Cortex of kidney (tissue), 1 donor: ENCODE results near the gene SPDYE2.
"Not testable (repeated sequence)": the region's sequence is repeated elsewhere in the genome, so short reads cannot be mapped to it uniquely, and the experiment has no call there.

ENCODE experiments used
- DNase-seq: peaks from one replicate; lab custom pipeline; 2025; lab: John Stamatoyannopoulos, UW

The SPDYE2 gene, protein sequence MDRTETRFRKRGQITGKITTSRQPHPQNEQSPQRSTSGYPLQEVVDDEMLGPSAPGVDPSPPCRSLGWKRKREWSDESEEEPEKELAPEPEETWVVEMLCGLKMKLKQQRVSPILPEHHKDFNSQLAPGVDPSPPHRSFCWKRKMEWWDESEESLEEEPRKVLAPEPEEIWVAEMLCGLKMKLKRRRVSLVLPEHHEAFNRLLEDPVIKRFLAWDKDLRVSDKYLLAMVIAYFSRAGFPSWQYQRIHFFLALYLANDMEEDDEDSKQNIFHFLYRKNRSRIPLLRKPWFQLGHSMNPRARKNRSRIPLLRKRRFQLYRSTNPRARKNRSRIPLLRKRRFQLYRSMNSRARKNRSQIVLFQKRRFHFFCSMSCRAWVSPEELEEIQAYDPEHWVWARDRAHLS

DNA sequence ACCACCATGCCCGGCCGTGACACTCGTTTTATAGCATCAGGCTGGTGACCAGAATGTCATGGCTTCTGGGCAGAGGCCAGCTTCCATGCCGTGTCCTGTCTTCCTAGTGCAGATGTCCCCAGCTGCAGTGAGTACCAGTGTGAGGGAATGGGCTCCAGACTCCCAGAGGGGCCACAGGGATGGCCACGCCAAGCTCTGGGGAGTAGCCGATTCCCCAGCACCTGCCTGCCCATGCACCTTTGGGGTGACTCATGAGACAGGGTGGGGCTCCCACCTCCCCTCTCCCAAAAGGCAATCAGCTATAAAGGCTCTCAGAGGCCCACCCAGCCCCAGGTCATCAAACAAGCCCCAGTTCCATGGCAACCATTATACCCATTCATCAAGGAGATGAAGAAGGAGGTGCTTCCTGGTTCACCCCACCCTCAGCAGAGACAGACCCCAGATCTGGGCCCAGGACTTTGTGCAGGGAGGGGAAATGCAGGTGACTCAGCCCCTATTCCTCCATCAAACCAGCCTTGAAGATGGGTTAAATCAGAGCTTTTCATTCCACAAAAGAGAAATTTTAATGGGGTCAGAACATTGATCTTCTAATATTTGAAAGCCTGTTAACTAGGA is at the start of gene SPDYE2:
Gene SPDYE2, plus strand, starts transcription at position 419 of the 615 bp plus-strand sequence. CDS start 2,030 bp downstream, outside the sequence.
- DNase-seq: not testable (repeated sequence)

DNA sequence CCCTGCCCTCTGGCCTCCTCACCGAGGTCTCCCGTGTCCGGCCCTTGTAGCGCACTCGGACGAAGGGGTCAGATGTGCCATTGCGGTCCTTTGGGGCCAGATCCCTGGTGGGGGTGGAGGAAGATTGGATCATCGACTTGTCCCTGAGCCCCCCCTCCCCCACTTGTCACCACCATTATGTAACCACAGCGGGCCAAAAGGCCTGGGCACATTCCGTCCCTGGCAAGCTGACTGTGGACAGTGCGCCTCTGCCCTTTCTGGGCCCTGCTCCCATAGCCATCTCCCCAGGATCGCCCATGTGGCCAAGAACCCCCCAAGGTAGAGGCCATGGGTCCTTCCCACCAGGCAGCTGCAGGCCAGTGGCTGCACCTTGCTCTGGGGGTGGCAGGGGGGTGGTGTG is 47.9 kb upstream of the SPDYE2 start:
- DNase-seq: not testable (repeated sequence)

DNA sequence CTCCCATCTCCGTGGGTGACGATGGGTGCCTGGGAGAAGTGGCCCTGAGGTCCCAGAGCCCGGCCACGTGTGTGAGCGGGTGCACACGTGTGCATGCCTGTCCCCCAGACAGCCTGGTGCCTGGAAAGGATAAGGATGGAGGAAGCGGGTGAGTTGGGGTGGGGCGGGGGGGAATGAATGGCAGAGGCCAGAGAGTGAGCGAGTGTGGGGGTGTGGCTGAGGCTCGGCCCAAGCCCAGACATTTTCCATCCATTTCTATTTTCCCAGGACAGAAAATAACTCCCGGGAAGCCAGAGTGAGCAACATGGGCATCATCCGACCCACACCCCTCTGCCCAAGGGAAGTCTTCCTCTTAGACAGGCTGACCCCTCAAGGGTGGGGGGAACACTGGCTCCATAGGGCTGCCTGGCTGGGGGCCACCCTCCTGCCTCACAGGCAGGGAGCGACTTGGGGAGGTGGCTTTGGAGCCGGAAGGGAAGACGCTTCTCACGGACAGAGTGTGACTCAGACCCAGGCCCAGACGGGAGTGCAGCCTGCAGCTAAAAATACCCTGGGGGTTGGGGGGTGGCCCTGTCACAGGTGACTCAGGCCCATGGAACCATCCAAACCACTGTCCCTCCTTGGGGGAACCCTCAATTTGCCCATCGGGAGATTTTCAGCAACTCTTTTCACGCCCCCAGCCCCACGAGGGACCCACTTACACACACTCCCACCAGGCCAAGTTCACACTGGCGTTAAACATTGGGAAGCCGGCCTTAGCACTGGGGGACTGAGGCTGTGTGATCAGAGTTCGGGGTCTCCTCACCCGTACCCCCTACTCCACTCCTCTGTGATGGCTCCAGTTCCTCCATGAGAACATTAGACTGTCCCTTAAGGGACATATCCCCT is 45.5 kb upstream of the SPDYE2 start:
- DNase-seq: not testable (repeated sequence)

DNA sequence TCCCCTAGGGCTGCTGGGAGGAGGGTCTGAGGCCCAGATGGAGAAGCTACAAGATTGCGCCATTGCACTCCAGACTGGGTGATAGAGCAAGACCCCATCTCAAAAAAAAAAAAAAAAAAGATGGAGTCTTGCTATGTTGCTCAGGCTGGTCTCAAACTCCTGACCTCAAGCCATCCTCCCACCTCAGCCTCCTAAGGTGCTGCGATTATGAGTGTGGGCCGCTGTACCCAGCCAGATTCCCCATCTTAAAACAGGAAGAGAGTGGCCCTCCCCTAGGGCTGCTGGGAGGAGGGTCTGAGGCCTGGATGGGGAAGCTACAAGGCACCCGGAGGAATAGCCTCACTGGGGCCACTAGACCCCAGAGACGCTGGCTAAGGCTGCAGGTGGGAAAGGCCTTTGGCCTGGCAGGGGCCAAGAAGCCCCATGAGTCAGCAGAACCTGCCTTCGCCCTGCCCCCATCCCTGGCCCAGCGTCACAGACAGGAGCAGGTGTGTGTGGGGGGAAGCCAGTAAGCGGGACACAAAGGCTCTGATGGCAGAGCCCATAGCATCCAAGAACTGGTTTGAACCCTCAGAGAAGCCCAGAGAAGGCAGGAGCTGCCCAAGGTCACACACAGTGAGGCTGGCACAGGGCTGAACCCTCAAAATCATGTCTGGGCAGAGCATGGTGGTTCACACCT is 43.5 kb upstream of the SPDYE2 start:
- DNase-seq: not testable (repeated sequence)

DNA sequence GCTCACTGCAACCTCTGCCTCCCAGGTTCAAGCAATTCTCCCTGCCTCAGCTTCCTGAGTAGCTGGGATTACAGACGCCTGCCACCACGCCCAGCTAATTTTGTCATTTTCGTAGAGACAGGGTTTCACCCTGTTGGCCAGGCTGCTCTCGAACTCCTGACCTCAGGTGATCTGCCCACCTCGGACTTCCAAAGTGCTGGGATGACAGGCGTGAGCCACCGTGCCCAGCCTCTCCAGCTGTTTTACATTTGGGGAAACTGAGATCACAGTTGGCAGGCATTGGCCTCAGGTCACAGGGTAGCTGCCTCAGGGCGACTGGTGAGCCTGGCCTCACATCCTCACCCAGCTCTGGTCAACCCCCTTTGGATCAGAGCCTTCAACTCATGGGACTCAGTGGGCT is 40.5 kb upstream of the SPDYE2 start:
- DNase-seq: not testable (repeated sequence)

DNA sequence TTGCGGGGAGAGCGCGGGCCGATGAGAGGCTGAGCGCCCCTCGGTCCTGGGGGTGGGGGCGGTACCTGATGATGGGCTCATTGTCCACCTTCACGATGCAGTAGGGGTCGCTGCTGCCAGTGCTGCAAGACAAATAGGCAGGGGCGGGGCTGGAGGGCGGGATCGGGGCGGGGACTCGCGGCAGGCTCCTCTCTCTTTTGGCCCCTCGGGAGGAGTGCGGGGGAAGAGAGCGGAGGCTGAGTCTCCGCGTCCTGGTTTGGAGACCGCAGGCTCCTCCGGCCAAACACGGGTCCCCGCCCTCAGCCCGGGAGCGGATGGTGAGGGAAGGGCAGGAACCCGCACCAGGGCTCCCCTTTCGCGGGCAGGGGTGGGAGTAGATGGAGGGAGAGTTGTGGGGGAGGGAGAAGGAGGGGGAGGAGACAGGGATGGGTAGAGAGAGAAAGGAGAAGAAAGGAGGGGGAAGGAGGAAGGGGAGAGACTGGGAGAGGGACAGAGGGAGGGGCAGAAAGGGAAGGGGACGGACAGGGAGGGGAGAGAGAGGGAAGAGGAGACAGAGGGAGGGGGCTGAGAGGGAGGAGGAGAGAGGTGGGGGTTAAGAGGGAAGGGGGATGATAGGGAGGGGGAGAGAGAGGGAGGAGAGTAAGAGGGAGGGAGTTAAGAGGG is 39.0 kb upstream of the SPDYE2 start:
- DNase-seq: not testable (repeated sequence)

DNA sequence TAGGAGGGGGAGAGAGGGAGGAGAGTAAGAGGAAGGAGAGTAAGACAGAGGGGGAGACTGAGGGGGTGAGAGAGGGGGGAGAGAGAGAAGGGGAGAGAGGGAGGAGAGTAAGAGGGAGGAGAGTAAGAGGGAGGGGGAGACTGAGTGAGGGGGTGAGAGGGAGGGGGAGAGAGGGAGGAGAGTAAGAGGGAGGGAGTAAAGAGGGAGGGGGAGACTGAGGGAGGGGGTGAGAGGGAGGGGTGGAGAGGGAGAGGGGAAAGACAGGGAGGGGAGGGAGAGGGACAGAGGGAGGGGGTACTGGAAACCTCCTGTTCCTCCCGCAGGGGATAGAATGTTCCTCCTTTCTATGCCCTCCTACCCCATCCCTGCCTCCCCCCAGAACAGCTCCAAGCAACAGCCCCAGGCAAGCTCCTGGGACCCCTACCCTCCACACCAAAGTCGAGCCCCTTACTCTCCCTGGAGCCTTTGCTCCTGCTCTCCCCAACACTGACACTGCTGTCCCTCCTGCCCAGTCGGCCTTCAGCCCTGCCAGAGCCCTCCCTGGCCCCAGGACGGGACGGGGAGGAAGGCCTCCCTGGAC is 38.3 kb upstream of the SPDYE2 start:
- DNase-seq: not testable (repeated sequence)

DNA sequence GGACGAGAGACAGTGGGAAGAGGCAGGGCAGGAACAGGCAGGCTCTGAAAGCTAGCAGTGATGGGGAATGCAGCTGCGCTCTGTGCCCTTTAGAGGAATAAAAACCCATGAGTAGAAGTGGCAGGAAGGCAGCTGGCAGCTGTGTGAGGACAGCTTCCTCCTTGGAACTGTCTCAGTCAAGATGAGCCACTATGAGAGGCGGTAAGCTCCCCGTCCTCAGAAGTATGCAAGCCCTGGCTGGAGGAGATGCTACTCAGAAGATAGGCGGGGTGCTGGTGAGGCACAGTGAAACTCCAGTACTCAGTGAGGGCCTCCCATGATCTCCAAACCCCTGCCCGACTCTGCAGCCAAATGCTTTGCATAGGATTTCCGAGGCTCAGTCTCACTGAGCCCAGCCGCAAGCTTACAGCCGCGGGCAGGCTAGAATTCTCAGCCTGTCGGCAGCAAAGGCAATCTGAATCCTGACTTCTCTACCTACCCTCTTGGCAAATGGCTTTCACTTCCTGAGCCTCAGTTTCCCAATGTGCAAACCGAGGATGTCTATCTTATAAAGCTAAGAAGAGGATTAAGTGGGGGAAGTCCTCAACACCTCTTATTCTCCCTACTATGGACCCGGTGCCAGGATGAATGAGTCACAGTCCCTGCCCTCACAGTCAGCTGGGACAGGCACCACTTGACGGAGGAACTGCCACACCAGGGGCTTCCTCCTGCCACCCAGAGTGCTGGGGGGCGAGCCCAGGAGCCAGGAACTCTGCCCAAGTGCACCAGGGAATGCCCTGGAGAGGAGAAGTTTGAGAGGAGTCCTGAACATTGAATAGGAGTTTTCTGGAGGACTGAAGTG is 35.9 kb upstream of the SPDYE2 start:
- DNase-seq: not testable (repeated sequence)

DNA sequence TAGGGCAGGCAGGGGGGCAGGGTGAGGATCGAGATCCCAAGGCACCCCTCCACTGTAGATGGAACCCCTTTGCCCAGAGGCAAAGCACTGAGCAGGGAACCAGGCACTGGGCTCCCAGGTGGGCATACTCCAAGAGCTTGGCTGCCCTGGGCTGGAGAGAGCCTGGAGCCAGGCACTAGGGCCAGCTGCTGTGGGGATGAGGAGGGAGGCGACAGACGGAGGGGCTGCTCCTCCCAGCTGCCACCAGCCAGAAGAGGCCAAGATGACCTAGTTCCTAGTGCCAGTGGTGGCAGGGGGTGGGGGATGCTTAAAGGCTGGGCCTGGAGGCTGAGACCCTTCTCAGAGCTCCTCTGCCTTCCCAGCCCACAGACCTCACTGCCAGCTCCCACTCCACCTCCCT is 35.1 kb upstream of the SPDYE2 start:
- DNase-seq: not testable (repeated sequence)

DNA sequence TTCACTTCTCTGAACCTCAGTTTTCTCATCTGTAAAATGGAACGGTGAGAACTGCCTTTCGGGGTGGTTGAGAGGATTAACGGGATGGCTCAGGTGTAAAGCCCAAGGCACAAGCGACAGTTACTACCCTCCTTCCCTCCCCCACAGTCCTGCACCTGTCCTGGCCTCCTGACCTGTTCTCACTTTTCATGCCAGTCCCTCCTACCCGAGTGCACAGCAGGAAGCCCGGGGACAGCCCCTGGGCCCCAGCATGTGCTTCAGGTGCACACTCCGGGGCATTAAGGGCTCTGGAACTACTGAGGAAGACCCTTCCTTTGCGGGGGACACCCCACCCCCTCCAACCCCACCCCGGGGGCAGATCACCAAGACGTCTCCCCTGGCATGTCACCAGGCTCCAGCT is 34.1 kb upstream of the SPDYE2 start:
- not testable (repeated sequence) for DNase-seq

DNA sequence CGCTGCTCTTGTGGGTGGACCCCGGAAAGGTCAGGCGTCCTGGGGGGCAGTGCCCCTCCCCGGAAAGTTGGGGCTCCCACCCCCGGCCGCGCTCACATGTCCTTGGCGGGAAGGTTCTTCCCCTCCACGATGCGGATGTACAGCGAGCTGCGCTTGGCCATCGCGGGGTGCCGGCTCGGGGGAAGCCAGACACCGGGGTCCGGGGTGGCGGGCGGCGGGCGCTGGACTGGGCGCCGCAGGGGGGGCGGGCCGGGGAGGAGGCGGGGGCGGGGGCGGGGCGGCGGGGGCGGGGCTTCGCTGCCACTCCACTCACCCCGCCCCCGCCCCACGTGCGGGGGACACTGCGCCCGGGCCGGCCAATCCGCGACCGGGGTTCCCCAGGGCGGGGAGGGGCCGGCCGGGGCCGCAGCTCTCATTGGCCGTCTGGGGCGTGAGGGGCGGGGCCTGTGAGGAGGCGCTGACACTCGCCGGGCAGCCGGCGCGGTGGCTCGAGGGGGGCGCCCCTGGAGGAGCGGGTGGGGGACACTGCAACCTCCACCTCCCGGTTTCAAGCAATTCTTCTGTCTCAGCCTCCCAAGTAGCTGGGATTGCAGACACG is 33.4 kb upstream of the SPDYE2 start, which contains the start of gene RASA4B:
Gene RASA4B, minus strand, starts transcription at position 228 of the 598 bp plus-strand sequence. Its CDS starts 67 bp downstream, at position 161.
- DNase-seq: not testable (repeated sequence)

DNA sequence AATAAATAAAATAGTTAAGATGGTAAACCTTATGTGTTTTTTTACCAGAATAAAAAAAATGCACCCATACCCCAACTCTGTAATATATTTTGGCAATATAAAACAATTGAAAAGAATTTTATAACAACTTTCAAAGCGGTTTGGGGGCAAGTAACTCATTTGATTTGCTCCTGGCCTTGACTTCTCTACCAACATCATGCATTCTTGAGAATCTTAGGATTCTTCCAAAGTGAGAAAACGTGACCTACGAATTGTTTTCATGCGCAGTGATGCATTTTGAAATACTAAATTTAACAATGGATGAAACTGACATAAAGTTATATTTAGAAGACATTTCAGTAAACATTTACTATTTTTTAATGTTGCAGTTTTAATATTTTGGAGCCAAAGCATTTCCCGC is 30.2 kb upstream of the SPDYE2 start:
- not testable (repeated sequence) for DNase-seq

DNA sequence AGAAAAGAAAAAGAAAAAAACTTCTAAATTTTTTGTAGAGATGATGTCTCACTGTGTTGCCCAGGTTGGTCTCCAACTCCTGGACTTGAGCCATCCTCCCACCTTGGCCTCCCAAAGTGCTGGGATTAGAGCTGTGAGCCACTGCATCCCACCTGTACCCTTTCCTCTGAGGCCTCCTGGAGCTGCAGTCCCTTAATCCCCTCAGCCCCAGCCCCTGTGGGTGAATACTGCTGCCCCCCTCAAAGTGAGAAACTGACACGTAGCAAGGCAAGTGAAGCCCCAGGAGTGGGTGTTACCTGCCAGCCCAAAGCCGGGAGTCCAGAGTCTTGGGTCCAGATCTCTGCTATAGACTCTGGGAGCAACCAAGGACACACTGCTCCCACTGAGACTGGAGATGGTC is 26.2 kb upstream of the SPDYE2 start:
- DNase-seq: not testable (repeated sequence)

DNA sequence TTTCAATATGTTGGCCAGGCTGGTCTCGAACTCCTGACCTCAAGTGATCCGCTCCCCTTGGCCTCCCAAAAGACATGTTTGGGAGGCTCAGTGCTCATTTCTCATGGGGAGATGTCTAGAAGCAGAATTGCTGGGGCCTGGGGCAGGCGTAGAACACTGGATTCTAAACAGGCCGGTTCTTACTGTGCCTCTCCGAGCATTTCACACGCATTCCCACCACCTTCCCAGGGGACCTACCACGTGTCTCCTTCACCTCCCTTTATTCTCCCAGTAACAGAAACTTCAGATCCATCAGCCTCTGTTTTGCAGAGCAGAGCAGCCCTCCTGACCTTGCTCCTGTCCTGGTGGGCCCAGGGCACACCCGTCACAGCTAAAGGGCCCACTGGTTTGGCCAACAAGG is 23.8 kb upstream of the SPDYE2 start:
- not testable (repeated sequence) for DNase-seq

DNA sequence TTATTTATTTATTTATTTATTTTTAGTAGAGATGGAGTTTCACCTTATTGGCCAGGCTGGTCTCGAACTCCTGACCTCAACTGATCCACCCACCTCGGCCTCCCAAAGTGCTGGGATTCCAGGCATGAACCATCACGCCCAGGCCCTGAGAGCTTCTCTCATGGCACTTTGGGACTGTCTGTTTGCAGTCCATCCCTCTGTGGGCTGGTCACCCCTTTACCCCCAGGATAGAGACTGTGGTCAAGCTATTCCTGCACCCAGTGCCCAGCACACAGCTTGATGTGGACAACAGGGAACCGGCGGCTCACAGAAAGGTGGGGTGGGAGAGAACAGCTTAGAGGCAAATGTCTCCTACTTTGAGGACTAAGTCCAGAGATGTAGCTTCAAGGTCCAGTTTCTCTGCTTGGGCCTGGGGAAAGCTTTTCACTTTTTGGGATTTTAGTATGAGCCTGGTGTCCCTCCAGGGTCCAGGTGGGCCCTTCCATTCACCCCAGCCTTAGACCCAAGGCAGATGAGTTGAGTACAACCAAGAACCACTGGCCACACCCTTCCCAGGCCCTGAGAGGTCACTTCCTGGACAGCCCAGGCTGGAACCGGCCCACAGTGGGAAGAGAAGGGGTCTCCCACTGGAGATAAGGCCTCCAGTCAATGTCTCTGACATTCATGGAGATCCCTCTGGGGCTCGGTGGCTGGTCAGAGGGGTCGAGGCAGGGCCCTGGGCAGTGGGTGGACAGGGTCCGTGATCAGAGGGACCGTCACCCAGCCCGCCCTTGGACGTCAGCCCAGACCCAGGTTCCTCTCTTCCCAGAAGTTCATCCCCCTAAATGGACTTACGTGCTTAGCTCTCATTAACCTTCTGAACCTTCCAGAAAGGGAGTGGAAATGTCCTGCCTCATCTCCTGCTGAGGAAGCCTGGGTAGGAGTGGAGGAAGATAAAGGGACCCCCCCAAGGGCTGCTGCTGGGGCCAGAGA is 22.9 kb upstream of the SPDYE2 start:
- DNase-seq: not testable (repeated sequence)

DNA sequence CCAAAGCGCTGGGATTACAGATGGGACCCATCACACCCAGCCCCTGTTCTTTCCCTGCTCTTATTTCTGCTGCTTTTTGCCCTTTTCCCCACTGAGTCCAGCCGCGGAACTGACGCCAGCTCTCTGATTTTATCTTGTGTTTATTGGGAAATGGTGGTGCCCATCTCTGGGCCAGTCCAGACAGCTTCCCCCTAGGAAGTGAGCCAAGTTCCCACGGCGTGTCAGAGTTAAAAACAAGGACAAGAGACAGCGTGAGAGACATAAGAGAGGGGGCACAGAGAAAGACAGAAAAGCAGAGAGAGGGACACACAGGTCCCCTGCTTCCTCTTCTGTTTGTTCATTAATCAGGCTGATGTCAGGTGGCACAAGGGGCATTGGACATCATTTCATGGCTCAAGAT is 19.4 kb upstream of the SPDYE2 start:
- not testable (repeated sequence) for DNase-seq

DNA sequence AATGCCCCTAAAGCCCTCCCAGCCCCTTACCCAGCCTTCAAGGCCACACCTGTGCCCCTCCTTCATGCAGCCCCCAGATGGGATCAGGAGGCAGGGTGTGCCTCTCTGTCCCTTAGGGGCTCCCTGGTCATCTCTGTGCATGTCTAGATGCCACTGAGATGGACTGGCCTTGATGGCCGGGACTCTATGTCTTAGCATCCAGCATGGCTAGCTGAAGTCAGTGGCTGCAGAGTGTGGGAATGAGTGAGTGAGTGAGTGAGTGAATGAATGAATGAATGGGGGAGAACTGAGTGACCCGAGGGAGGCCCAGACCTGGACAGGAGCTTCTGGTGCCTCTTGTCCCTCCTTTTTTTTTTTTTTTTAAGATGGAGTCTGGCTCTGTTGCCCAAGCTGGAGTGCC is 18.9 kb upstream of the SPDYE2 start:
- not testable (repeated sequence) for DNase-seq

DNA sequence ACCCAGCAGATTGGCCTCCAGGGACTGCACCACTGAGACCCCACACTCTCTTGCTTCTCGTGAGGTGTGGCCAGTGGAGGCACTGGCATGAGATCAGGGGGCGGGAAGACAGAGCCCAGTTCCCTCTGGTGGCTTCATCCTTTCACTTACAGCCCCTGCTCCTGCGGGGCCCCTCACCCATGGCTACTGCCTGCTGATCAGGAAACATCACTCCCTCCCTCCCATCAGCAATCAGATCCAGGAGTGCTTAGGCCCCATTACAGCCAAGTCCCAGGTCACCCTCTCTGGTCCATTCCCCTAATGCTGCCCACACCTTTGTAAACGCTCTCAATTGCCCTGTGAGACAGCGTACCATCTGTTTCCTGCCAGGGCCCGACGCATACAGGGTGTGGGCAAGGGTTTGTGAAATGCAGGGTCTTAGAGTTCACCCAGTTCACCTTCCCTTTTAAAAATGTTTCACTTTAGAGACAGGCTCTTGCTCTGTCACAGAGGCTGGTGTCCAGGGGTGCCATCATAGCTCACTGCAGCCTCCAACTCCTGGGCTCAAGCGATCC is 15.9 kb upstream of the SPDYE2 start:
- not testable (repeated sequence) for DNase-seq
